ENCODE measurements around the gene GTPBP6. TPM values are rescaled to one million over a fixed set of nuclear protein-coding genes. Genes with fewer than 3 reads are reported as not detected.
A peak's percentile ranks its signal among the peaks of the same experiment; 100 is the strongest.

GTPBP6 gene
- polyA plus RNA-seq, 1 of the 3 experiments (the other 2 are of a cell fraction), result 47.3 TPM

GRCh38 chrX:317424-318067 is 1.1 kb downstream of the GTPBP6 start:
- TF ChIP-seq SMC3 (IDR thresholded peaks at IDR 0.05; ENCODE audit: low read depth, low read length), result no peak
- TF ChIP-seq NRF1 (IDR thresholded peaks at IDR 0.05; ENCODE audit: low read depth, low read length), result no peak
- TF ChIP-seq IRF3 (IDR thresholded peaks at IDR 0.05; ENCODE audit: low read depth, low read length), result no peak
- no peak for TF ChIP-seq USF1 (IDR thresholded peaks at IDR 0.05; ENCODE audit: borderline replicate concordance, low read depth)
- no peak for TF ChIP-seq EZH2phosphoT487 (IDR thresholded peaks at IDR 0.05; ENCODE audit: borderline replicate concordance, low read depth)
- TF ChIP-seq FOXJ3 (CRISPR knock-in tag; IDR thresholded peaks at IDR 0.05), result no peak
- no peak for TF ChIP-seq MEF2A (IDR thresholded peaks at IDR 0.05; ENCODE audit: borderline replicate concordance, low read depth)
- no peak for TF ChIP-seq RFX5 (IDR thresholded peaks at IDR 0.05; ENCODE audit: low read length)
- peak; percentile 96 for DNase-seq
- Histone ChIP-seq H3K36me3 (replicated peaks in 1 of 2; ENCODE audit: control insufficient read depth in 1 of 2, insufficient read depth in 2 of 2, low read length in 1 of 2) (peaks cover 0 to 21% of the 10 kb centered on the region in 2 experiments), H3F3A (replicated peaks; ENCODE audit: insufficient read depth) (no peaks in the 10 kb centered on the region), H3K9me2 (no peaks in the 10 kb centered on the region), H3K9me3 (no peaks in the 10 kb centered on the region), H4K20me1 (ENCODE audit: insufficient read depth) (0 out of 2 replicates have a peak, but pooled peaks cover 8% of the 10 kb centered on the region), H3K79me2 (ENCODE audit: insufficient read depth) (peaks cover 16% of the 10 kb centered on the region; the same call in 1 of the 2 replicates), H3K4me1 (ENCODE audit: control insufficient read depth in 1 of 2, insufficient read depth in 2 of 2, low read depth in 1 of 2, low read length in 1 of 2) (peaks cover 5 to 13% of the 10 kb centered on the region in 2 experiments; a peak in 2 of 4 replicates), H2AFZ (ENCODE audit: low read depth) (no peak overlapping the region), H3K9ac (0 out of 2 replicates have a peak overlapping the region, but pooled peaks have one; percentile 84), H3K27me3 (ENCODE audit: insufficient read depth) (no peaks in the 10 kb centered on the region), H3K27ac (ENCODE audit: low read depth in 2 of 2, low read length in 1 of 2) (peak overlapping the region; percentile 39 to 82; a peak in 3 of 4 replicates), H3K4me3 (ENCODE audit: low read depth in 2 of 2, low read length in 1 of 2) (peak overlapping the region; percentile 64 to 90), H3K4me2 (peak overlapping the region; percentile 62; the same call in 1 of the 2 replicates)
- ChIA-PET POLR2A (no interaction called here), CTCF (no interaction called here)
- 18% methylated on average over 26 of the region's 28 CpGs for WGBS (ENCODE audit: low lambda C conversion rate)

- peaks cover 0 to 28% of the 10 kb centered on the region in 2 experiments for H3K36me3 ChIP-seq (replicated peaks in 1 of 2; ENCODE audit: control insufficient read depth in 1 of 2, insufficient read depth in 2 of 2, low read length in 1 of 2)
- H3F3A ChIP-seq (replicated peaks; ENCODE audit: insufficient read depth), result no peaks in the 10 kb centered on the region
- peaks cover 16% of the 10 kb centered on the region; the same call in 1 of the 2 replicates for H3K79me2 ChIP-seq (ENCODE audit: insufficient read depth)
- H3K4me3 ChIP-seq (ENCODE audit: low read depth in 2 of 2, low read length in 1 of 2), result peak overlapping the region in 1 of 2 experiments; percentile 38; a peak in 2 of 4 replicates
- no peaks in the 10 kb centered on the region for H3K27me3 ChIP-seq (ENCODE audit: insufficient read depth)
- no peaks in the 10 kb centered on the region for H3K9me2 ChIP-seq
- H3K27ac ChIP-seq (ENCODE audit: low read depth in 2 of 2, low read length in 1 of 2), result no peak overlapping the region; a peak in 1 of 4 replicates
- 93% methylated on average over 34 of the region's 50 CpGs for WGBS (ENCODE audit: low lambda C conversion rate)
- no peaks in the 10 kb centered on the region for H3K9me3 ChIP-seq
- POLR2A ChIA-PET, result no interaction called here
- H3K4me1 ChIP-seq (ENCODE audit: control insufficient read depth in 1 of 2, insufficient read depth in 2 of 2, low read depth in 1 of 2, low read length in 1 of 2), result peaks cover 5 to 13% of the 10 kb centered on the region in 2 experiments; a peak in 2 of 4 replicates
- CTCF ChIA-PET, result no interaction called here
- H2AFZ ChIP-seq (ENCODE audit: low read depth), result no peak overlapping the region
- H3K4me2 ChIP-seq, result peak overlapping the region; percentile 55; the same call in 1 of the 2 replicates
- no peak overlapping the region for H3K9ac ChIP-seq
- no peak for DNase-seq
- H4K20me1 ChIP-seq (ENCODE audit: insufficient read depth), result 0 out of 2 replicates have a peak, but pooled peaks cover 8% of the 10 kb centered on the region
- TF ChIP-seq PBX3 (IDR thresholded peaks at IDR 0.05) (no peak), EZH2phosphoT487 (IDR thresholded peaks at IDR 0.05; ENCODE audit: borderline replicate concordance, low read depth) (no peak), ZBTB33 (IDR thresholded peaks at IDR 0.05; ENCODE audit: borderline replicate concordance, low read depth) (no peak), MAX (IDR thresholded peaks at IDR 0.05; ENCODE audit: low read depth) (no peak), RCOR1 (IDR thresholded peaks at IDR 0.05; ENCODE audit: low read length) (no peak), MXI1 (IDR thresholded peaks at IDR 0.05; ENCODE audit: low read depth, low read length) (no peak), NFIC (IDR thresholded peaks at IDR 0.05; ENCODE audit: borderline replicate concordance) (no peak), EP300 (IDR thresholded peaks at IDR 0.05; ENCODE audit: borderline replicate concordance in 1 of 2, low read depth in 1 of 2, low read length in 1 of 2) (no peak), CHD2 (IDR thresholded peaks at IDR 0.05; ENCODE audit: low read length, partially characterized antibody) (no peak)
These were observed 2.0 kb downstream of the GTPBP6 start for GRCh38 chrX:316351-317325.
